ENCODE measurements around the gene MTMR12. TPM values are rescaled to one million over a fixed set of nuclear protein-coding genes. Genes with fewer than 3 reads are reported as not detected.
"Not testable (repeated sequence)": the region's sequence is repeated elsewhere in the genome, so short reads cannot be mapped to it uniquely, and the experiment has no call there.

Gene MTMR12
- total and polyA plus RNA-seq, 4 donors: 8.8 to 37.8 (median 23.9) TPM

DNA sequence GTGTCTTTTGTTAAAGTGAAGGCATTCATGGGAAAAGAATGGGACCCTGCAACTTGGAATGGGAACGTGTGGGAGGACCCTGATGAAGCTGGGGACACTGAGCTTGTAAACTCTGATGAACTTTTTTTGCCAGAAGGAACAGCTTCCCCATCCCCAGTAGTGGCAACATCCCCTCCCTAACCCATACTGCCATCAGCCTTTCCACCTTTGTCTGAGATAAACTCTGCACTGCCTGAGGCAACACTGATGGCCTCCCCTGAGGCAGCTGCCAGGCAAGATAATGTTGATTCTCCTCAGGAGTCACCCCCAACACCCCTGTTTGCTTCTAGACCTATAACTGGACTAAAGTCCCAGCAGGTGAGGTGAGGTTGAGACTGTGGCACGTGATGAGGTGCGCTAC, 24.6 kb downstream of the MTMR12 start:
- DNase-seq; ATAC-seq (ENCODE audit: low FRiP score); H3K4me3 ChIP-seq (ENCODE audit: low read length in 2 of 2); H3K27me3 ChIP-seq (ENCODE audit: control insufficient read depth in 1 of 2, insufficient read depth in 2 of 2, low read length in 1 of 2); H3K27ac ChIP-seq (ENCODE audit: low read depth in 1 of 2, low read length in 2 of 2); intact Hi-C loops (cut with DNase I); H3K9me3 ChIP-seq (ENCODE audit: control insufficient read depth, low read length); H3K4me1 ChIP-seq (ENCODE audit: control insufficient read depth in 1 of 2, insufficient read depth in 2 of 2, low read length in 2 of 2); H3K36me3 ChIP-seq (ENCODE audit: control insufficient read depth in 1 of 2, insufficient read depth in 2 of 2, low read length in 1 of 2): not testable (repeated sequence)
- WGBS, 2 donors: 93 to 94% methylated on average over 3 of the region's 3 CpGs

DNA sequence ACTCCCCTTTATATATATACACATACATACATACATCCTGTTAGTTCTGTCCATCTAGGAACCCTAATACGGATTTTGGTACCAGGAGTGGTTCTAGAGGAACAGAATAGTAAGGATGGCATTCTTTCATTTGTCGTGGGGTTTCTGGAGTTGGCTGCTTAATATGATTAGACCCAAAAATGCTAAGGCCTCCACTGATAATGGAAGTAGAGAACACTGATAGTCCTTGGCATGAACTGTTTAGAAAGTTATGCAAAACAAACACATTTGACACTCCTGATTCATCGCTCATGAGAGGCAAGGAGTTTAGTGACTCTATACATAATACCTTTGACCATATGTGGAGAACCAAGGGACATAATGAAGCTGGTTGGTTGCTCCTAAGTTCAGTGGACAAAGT, 25.2 kb downstream of the MTMR12 start:
- ATAC-seq (ENCODE audit: low FRiP score); H3K27ac ChIP-seq (ENCODE audit: low read depth in 1 of 2, low read length in 2 of 2); H3K36me3 ChIP-seq (ENCODE audit: control insufficient read depth in 1 of 2, insufficient read depth in 2 of 2, low read length in 1 of 2); H3K4me3 ChIP-seq (ENCODE audit: low read length in 2 of 2); H3K9me3 ChIP-seq (ENCODE audit: control insufficient read depth, low read length); H3K27me3 ChIP-seq (ENCODE audit: control insufficient read depth in 1 of 2, insufficient read depth in 2 of 2, low read length in 1 of 2); intact Hi-C loops (cut with DNase I); H3K4me1 ChIP-seq (ENCODE audit: control insufficient read depth in 1 of 2, insufficient read depth in 2 of 2, low read length in 2 of 2); DNase-seq: not testable (repeated sequence)
- WGBS, 2 donors: 72 to 74% methylated on average over 3 of the region's 3 CpGs

DNA sequence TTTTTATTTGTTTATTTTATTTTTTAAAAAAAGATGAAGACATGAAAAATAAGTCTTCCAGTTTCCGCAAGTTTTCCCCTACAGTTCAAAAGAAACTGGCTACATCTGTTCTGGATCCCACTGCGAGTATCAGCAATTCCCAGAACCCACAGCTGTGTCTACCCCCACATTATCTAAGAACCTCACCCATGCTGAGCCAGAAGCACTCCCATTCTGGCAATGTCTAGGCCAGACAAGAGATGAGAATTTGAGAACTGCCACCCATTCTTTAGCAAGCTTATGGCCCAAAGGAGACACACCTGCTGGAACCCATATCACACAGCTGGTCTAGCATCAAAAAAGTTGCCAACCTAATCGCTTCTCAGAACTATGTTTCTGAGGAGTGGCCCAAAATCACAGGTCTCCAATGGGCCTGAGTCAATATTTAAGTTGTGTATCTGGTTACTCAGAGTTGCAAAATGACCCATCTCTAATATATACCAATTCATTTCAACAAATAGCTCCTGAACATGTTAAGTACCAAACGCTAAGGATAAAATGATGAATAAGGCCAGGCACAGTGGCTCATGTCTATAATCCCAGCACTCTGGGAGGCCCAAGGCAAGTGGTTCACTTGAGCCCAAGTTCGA, 27.1 kb downstream of the MTMR12 start:
- no peak for ATAC-seq (ENCODE audit: low FRiP score)
- 95 to 96% methylated on average over 5 of the region's 5 CpGs for WGBS, 2 donors
- no peak overlapping the region for H3K27ac ChIP-seq (ENCODE audit: low read depth in 1 of 2, low read length in 2 of 2)
- no peak for DNase-seq
- peaks cover 0 to 5% of the 10 kb centered on the region in 2 donors for H3K4me1 ChIP-seq (ENCODE audit: control insufficient read depth in 1 of 2, insufficient read depth in 2 of 2, low read length in 2 of 2)
- no peaks in the 10 kb centered on the region for H3K36me3 ChIP-seq (ENCODE audit: control insufficient read depth in 1 of 2, insufficient read depth in 2 of 2, low read length in 1 of 2)
- no peak overlapping the region for H3K4me3 ChIP-seq (ENCODE audit: low read length in 2 of 2)
- no peaks in the 10 kb centered on the region for H3K27me3 ChIP-seq (ENCODE audit: control insufficient read depth in 1 of 2, insufficient read depth in 2 of 2, low read length in 1 of 2)
- no peaks in the 10 kb centered on the region for H3K9me3 ChIP-seq (ENCODE audit: control insufficient read depth, low read length)
- intact Hi-C loops (cut with DNase I): no loop called here

DNA sequence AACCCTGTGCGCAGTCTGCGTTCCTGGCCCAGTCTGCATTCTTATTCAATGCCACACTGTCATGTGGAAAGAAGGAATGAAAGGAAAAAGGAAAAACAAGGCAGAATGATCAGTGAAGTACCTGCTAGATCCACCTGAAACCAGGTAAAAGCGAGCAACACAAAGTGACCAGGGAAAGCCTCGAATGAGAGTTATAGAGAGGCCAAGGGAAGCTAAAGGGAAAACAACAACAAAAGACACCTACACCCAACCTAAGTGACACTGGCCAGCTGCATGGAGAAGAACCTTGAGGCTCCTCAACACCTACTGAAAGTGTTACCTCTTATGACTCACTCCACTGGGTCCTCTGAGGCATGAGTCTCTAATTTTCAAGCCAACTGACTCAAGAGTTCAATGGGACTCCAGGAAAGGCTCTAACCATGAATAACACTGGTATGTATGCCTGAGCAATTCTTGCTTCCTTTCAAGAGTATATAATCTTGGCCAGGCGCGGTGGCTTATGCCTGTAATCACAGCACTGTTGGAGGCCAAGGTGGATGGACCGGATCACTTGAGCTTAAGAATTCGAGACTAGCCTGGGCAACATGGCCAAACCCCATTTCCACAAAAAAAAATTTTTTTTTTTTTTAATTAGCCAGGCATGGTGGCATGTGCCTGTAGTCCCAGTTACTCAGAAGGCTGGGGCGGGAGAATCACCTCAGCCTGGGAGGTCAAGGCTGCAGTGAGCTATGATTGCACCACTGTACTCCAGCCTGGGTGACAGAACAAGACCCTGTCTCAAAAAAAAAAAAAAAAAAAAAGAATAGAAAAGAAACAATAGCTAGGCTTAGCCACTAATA, 29.0 kb downstream of the MTMR12 start:
- ATAC-seq (ENCODE audit: low FRiP score) (no peak), DNase-seq (no peak)
- WGBS, 2 donors: 96% methylated on average over 9 of the region's 9 CpGs

DNA sequence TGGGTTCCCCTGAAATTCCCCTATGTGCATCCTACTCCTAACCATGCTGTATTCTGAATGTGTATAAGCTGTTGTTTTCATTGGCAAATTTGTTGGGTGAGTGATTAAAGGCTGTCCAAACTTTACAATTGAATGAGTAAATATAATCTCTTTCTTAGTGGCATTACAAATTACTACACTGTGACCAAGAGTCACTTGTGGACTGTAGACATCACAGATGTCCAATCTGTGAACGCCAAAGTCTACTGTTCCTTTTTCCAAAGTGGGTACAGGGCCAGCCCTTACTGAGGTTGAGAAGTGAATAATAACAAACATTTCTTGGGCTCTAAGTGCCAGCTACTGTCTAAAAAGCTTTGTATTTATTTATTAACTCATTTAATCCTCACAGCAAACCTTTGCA, 29.7 kb downstream of the MTMR12 start:
- no peak for ATAC-seq (ENCODE audit: low FRiP score)
- H3K4me1 ChIP-seq (ENCODE audit: control insufficient read depth in 1 of 2, insufficient read depth in 2 of 2, low read length in 2 of 2): peaks cover 0 to 5% of the 10 kb centered on the region in 2 donors
- no peak overlapping the region for H3K4me3 ChIP-seq (ENCODE audit: low read length in 2 of 2)
- intact Hi-C loops (cut with DNase I): no loop called here
- 35 to 42% methylated on average over 1 of the region's 1 CpG for WGBS, 2 donors
- no peaks in the 10 kb centered on the region for H3K36me3 ChIP-seq (ENCODE audit: control insufficient read depth in 1 of 2, insufficient read depth in 2 of 2, low read length in 1 of 2)
- no peak for DNase-seq
- no peak overlapping the region for H3K27ac ChIP-seq (ENCODE audit: low read depth in 1 of 2, low read length in 2 of 2)
- H3K9me3 ChIP-seq (ENCODE audit: control insufficient read depth, low read length): no peaks in the 10 kb centered on the region
- H3K27me3 ChIP-seq (ENCODE audit: control insufficient read depth in 1 of 2, insufficient read depth in 2 of 2, low read length in 1 of 2): no peaks in the 10 kb centered on the region

More for the DNA sequence above, 29.0 kb downstream of the MTMR12 start:
- no peaks in the 10 kb centered on the region for H3K9me3 ChIP-seq (ENCODE audit: control insufficient read depth, low read length)
- intact Hi-C loops (cut with DNase I): no loop called here
- H3K27ac ChIP-seq (ENCODE audit: low read depth in 1 of 2, low read length in 2 of 2): no peak overlapping the region
- H3K4me3 ChIP-seq (ENCODE audit: low read length in 2 of 2): no peak overlapping the region
- no peaks in the 10 kb centered on the region for H3K36me3 ChIP-seq (ENCODE audit: control insufficient read depth in 1 of 2, insufficient read depth in 2 of 2, low read length in 1 of 2)
- H3K4me1 ChIP-seq (ENCODE audit: control insufficient read depth in 1 of 2, insufficient read depth in 2 of 2, low read length in 2 of 2): peaks cover 0 to 5% of the 10 kb centered on the region in 2 donors
- no peaks in the 10 kb centered on the region for H3K27me3 ChIP-seq (ENCODE audit: control insufficient read depth in 1 of 2, insufficient read depth in 2 of 2, low read length in 1 of 2)

DNA sequence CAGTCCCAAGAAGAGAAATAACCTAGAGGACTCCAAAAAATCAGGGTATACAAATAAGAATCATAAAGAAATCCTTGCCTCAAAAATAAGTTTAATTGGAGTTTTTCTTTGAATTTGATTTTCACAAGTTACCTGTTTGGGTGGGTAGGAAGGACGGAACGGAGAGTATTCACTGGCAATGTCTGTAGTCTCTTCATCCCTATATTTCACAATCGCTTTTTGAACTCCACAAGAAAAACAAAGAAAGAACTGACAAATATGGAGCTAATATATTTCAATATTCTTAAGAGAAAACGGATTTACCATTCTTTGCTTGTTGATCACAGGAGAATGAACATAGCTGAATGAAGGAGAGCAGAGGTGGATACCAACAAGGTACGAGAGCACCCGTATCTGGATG, 30.1 kb downstream of the MTMR12 start:
- Histone ChIP-seq H3K4me1 (ENCODE audit: control insufficient read depth in 1 of 2, insufficient read depth in 2 of 2, low read length in 2 of 2) (peaks cover 0 to 5% of the 10 kb centered on the region in 2 donors), H3K36me3 (ENCODE audit: control insufficient read depth in 1 of 2, insufficient read depth in 2 of 2, low read length in 1 of 2) (no peaks in the 10 kb centered on the region), H3K27me3 (ENCODE audit: control insufficient read depth in 1 of 2, insufficient read depth in 2 of 2, low read length in 1 of 2) (no peaks in the 10 kb centered on the region), H3K27ac (ENCODE audit: low read depth in 1 of 2, low read length in 2 of 2) (no peak overlapping the region), H3K4me3 (ENCODE audit: low read length in 2 of 2) (no peak overlapping the region), H3K9me3 (ENCODE audit: control insufficient read depth, low read length) (no peaks in the 10 kb centered on the region)
- intact Hi-C loops (cut with DNase I): no loop called here
- ATAC-seq (ENCODE audit: low FRiP score): no peak
- DNase-seq: no peak
- WGBS, 2 donors: 82 to 83% methylated on average over 6 of the region's 6 CpGs

DNA sequence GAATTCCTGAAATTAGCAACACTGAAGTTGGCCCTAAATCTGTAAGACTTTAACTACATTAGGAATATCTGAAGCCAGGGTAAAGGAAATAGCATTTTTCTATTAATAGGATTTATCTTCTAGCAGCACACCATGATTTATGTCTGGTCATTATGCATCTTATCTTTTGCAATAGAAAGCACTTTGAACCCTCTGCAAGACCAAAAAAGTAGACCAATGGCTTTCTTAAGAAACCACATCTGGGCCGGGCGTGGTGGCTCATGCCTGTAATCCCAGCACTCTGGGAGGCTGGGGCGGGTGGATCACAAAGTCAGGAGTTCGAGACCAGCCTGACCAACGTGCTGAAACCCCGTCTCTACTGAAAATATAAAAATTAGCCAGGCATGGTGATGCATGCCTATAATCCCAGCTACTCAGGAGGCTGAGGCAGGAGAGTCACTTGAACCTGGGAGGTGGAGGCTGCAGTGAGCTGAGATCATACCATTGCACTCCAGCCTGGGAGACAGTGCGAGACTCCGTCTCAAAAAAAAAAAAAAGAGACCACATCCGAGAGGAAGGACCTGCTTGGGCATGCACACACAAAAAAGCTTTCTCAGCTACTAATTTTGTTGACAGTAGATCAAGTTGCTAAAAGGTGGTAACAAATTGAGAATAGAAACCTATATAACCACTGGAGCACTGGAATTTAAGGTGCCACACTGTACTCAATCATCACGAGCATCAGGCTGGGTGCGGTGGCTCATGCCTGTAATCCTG, 31.2 kb downstream of the MTMR12 start:
- H3K27ac ChIP-seq (ENCODE audit: low read depth in 1 of 2, low read length in 2 of 2); H3K9me3 ChIP-seq (ENCODE audit: control insufficient read depth, low read length); H3K36me3 ChIP-seq (ENCODE audit: control insufficient read depth in 1 of 2, insufficient read depth in 2 of 2, low read length in 1 of 2); ATAC-seq (ENCODE audit: low FRiP score); DNase-seq; intact Hi-C loops (cut with DNase I); H3K27me3 ChIP-seq (ENCODE audit: control insufficient read depth in 1 of 2, insufficient read depth in 2 of 2, low read length in 1 of 2); H3K4me3 ChIP-seq (ENCODE audit: low read length in 2 of 2); H3K4me1 ChIP-seq (ENCODE audit: control insufficient read depth in 1 of 2, insufficient read depth in 2 of 2, low read length in 2 of 2): not testable (repeated sequence)
- WGBS, 2 donors: 97 to 98% methylated on average over 11 of the region's 11 CpGs

DNA sequence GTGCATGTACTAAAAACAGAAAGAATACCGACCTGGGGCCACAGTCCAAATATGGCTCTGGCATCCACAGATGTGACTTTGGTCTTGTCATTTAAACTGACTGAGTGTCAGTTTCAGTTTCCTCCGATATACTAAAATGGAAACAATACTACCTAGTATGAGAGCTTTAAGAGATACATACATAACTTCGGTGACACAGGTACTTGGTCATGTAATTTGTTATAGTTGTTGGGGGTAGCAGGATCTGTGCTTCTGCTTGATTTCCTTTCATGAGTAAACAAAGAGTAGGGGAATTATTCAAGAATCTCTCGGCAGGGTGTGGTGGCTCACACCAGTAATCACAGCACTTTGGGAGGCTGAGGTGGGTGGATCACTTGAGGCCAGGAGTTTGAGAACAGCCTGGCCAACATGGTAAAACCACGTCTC, 32.1 kb downstream of the MTMR12 start:
- WGBS, 2 donors: 66 to 72% methylated on average over 5 of the region's 5 CpGs
- H3K36me3 ChIP-seq (ENCODE audit: control insufficient read depth in 1 of 2, insufficient read depth in 2 of 2, low read length in 1 of 2): no peaks in the 10 kb centered on the region
- H3K4me1 ChIP-seq (ENCODE audit: control insufficient read depth in 1 of 2, insufficient read depth in 2 of 2, low read length in 2 of 2): peaks cover 4 to 5% of the 10 kb centered on the region in 2 donors
- no peak for DNase-seq
- H3K27me3 ChIP-seq (ENCODE audit: control insufficient read depth in 1 of 2, insufficient read depth in 2 of 2, low read length in 1 of 2): no peaks in the 10 kb centered on the region
- no peak for ATAC-seq (ENCODE audit: low FRiP score)
- H3K9me3 ChIP-seq (ENCODE audit: control insufficient read depth, low read length): no peaks in the 10 kb centered on the region
- no peak overlapping the region for H3K4me3 ChIP-seq (ENCODE audit: low read length in 2 of 2)
- H3K27ac ChIP-seq (ENCODE audit: low read depth in 1 of 2, low read length in 2 of 2): no peak overlapping the region
- intact Hi-C loops (cut with DNase I): no loop called here

Measured in aorta (tissue), 5 donors.